GM19467 (cell line): ENCODE results near the gene GRIN2B.

Experiments used
- ATAC-seq: cut with Tn5 transposase; IDR thresholded peaks from one replicate; pipeline ENCODE4 v1.9.1; 2021; ENCODE audit warnings: mild to moderate bottlenecking, moderate library complexity; ENCODE audit not compliant: unreplicated experiment

Gene GRIN2B

GRCh38 chr12:13959131-13959723 is 22.2 kb downstream of the GRIN2B start:
- ATAC-seq = no peak

GRCh38 chr12:13957576-13957975 is 23.8 kb downstream of the GRIN2B start:
- no peak for ATAC-seq

DNA sequence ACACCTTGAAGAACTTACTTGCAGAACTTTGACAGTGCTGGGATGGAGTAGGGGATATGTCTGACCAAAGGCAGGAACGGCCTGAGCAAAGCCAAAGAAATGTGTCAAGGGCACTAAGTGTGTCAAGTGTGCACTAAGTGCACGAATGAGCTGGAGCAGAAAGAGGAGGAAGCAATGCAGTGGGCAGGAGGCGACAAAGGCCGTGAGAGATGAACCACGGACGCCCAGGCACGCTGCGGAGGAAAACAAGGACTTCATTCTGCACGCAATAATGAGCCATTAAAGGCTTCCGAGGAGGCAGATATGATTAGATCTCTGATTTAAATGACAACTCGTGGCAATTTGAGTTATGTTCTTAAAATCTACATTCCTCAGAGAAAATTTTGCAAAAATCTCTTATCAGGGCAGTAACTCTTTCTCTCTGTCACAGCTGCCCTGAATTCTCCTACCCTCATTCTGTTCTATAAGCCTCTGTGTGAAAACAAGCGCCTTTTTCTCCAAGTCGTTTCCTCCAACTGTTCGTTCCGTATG is 25.3 kb downstream of the GRIN2B start:
- no peak for ATAC-seq

- ATAC-seq = no peak
These were observed 29.3 kb downstream of the GRIN2B start for GRCh38 chr12:13952096-13952495.

- no peak for ATAC-seq
These were observed 30.9 kb downstream of the GRIN2B start for GRCh38 chr12:13950502-13950901.

DNA sequence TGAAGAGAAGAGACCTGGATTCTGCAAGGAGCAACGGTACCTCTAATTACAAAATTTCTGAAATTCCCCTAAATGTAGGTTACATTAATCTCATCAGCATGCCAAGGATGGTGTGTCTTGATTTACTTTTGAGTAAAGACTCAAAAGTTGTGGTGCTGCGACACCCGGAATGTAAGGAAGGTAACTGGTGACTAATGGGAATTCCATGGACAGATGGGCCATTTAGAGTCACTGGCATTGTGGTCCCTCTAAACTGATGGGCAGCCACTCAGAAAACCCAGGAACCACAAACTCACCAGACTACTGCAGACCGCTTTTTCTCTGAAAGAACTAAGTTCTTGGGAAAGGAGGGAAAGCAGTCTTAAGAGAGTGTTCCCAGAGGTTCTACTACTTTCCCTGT is 32.8 kb downstream of the GRIN2B start:
- no peak for ATAC-seq

GRCh38 chr12:13947276-13947946 is 34.0 kb downstream of the GRIN2B start:
- no peak for ATAC-seq

DNA sequence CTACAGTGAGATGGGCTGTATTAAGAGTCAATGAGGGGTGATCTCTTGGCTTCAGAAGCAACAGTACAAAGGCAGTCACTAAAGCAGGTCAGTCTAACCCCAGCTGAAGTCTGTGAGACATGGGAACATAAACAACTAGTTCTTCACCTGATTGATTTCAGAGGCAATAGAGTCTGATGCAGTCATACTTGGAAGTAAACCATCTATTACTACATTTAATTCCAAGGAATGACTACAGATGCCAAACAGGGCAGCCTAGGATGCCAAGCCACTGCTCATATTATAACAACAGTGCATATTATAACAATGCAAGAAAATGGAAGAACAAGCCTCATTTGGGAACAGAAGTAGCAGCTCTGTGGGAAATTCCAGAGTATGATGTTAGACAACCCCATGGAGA is 35.8 kb downstream of the GRIN2B start:
- no peak for ATAC-seq

DNA sequence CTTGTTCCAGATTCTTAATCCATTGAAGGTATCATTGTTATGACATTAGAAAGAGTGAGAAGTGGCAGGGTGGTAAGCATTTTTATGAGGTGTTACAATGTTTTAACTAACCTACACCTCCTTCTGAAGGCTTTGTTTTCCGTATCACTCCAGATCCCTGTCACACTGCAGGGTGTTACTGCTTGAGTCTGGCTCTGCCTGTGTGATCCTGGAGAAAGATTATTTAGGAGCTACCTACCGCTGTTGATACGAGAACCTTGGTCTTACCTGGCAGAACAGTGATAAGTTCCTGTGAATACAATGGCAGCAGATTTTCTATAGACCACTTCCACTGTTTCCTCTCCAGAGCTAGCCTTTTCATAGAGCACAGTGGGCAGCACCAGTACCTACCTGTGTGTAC is 36.2 kb downstream of the GRIN2B start:
- no peak for ATAC-seq

- no peak for ATAC-seq
These were observed 38.6 kb downstream of the GRIN2B start for GRCh38 chr12:13942826-13943225.

GRCh38 chr12:13941258-13942249 is 39.8 kb downstream of the GRIN2B start:
- no peak for ATAC-seq

GRCh38 chr12:13940335-13940865 is 41.0 kb downstream of the GRIN2B start:
- ATAC-seq = no peak

DNA sequence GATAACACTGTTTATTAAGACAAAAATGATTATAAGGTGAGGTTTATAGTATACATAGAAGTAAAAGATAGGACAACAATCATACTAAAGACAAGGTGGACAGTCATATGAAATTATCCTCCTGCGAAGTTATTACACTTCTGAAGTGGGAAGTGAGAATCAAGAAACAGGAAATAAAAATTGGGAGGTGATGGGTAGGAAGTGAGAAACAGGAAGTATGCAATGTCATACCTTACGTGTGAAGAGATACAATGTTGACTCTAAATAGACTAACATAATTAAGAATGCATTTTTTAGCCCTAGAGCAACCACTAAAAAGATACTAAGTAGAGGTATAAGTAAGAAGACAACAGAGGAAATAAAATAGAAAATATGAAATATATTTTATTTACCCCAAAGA is 43.7 kb downstream of the GRIN2B start:
- no peak for ATAC-seq

- no peak for ATAC-seq
These were observed 46.2 kb downstream of the GRIN2B start for GRCh38 chr12:13935169-13935568.
